CD8-positive, alpha-beta memory T cell (primary cell): ENCODE measurements around the gene FLVCR2. TPM values are rescaled to one million over a fixed set of nuclear protein-coding genes. Genes with fewer than 3 reads are reported as not detected.
A peak's percentile ranks its signal among the peaks of the same experiment; 100 is the strongest.

Source experiments
- CTCF ChIA-PET: fragments of 350-600 bp; sonication (Branson Sonifier 250); formaldehyde crosslinking; loops from one replicate; lab custom pipeline; 2021; ENCODE audit warnings: antibody characterized with exemption; lab: Charles Lee
- POLR2A ChIA-PET: fragments of 350-600 bp; sonication (Branson Sonifier 250); formaldehyde crosslinking; loops from one replicate; lab custom pipeline; 2021; ENCODE audit warnings: antibody characterized with exemption; lab: Charles Lee
- DNase-seq, 5 donors: peaks; one replicate each; pipeline versions ENCODE4 v3.0.0 to v3.0.0-alpha.2; 2020 to 2022; ENCODE audit warnings: mixed read lengths in 1 of 5
- H3K27ac ChIP-seq: one replicate; pipeline ENCODE4 v1.7.0; 2013; ENCODE audit warnings: low read depth, mild to moderate bottlenecking, low read length, moderate library complexity
- H3K27me3 ChIP-seq: 2 replicates; pipeline ENCODE4 v1.7.0; 2013; ENCODE audit warnings: low read length, mild to moderate bottlenecking; ENCODE audit not compliant: insufficient read depth, poor library complexity, severe bottlenecking
- H3K36me3 ChIP-seq: 2 replicates; pipeline ENCODE4 v1.7.0; 2013; ENCODE audit warnings: mild to moderate bottlenecking, low read length, moderate library complexity; ENCODE audit not compliant: insufficient read depth
- H3K4me1 ChIP-seq: 2 replicates; pipeline ENCODE4 v1.7.0; 2013; ENCODE audit warnings: mild to moderate bottlenecking, low read length, moderate library complexity; ENCODE audit not compliant: insufficient read depth
- H3K4me3 ChIP-seq: 2 replicates; pipeline ENCODE4 v1.7.0; 2013; ENCODE audit warnings: mild to moderate bottlenecking, low read length
- H3K9me3 ChIP-seq: 2 replicates; pipeline ENCODE4 v1.7.0; 2013; ENCODE audit warnings: mild to moderate bottlenecking, low read length
- H3K27ac Mint-ChIP-seq, 8 donors: one replicate each; pipeline ENCODE4 v1.8.0; 2020 to 2021; ENCODE audit warnings: mixed read lengths in 8 of 8, mild to moderate bottlenecking in 6 of 8, inconsistent platforms in 3 of 8, moderate library complexity in 3 of 8
- H3K27me3 Mint-ChIP-seq, 2 donors: one replicate each; pipeline ENCODE4 v1.8.0; 2020 to 2021; ENCODE audit warnings: mixed read lengths in 2 of 2, mild to moderate bottlenecking in 1 of 2, moderate library complexity in 1 of 2
- H3K36me3 Mint-ChIP-seq, 3 donors: one replicate each; pipeline ENCODE4 v1.8.0; 2020 to 2021; ENCODE audit warnings: mixed read lengths in 3 of 3, inconsistent platforms in 1 of 3, mild to moderate bottlenecking in 1 of 3
- H3K4me1 Mint-ChIP-seq, 3 donors: one replicate each; pipeline ENCODE4 v1.8.0; 2020 to 2021; ENCODE audit warnings: mixed read lengths in 3 of 3, inconsistent platforms in 1 of 3, mild to moderate bottlenecking in 1 of 3
- H3K4me3 Mint-ChIP-seq, 7 donors: one replicate each; pipeline ENCODE4 v1.8.0; 2020 to 2021; ENCODE audit warnings: mixed read lengths in 7 of 7, mild to moderate bottlenecking in 6 of 7, moderate library complexity in 4 of 7, inconsistent platforms in 2 of 7
- H3K9me3 Mint-ChIP-seq, 5 donors: one replicate each; pipeline ENCODE4 v1.8.0; 2020 to 2022; ENCODE audit warnings: mixed read lengths in 5 of 5, mild to moderate bottlenecking in 3 of 5, moderate library complexity in 2 of 5, inconsistent platforms in 1 of 5
- polyA plus RNA-seq: library from polyadenylated mRNA; unstranded; fragments of 300-500 nt; fragmentation: Illumina TruSeq; gene quantifications from one replicate; pipeline ENCODE4 v1.2.3, GENCODE V29; 2021
- total RNA-seq, 2 experiments: library from RNA; stranded (reverse); gene quantifications; one replicate each; pipeline ENCODE4 v1.2.3, GENCODE V29; 2021

Gene FLVCR2
- total and polyA plus RNA-seq, 3 experiments from 2014 or later = 0.60 to 2.6 (median 2.6) TPM

GRCh38 chr14:75660238-75660629 is 81.8 kb downstream of the FLVCR2 start:
- H3K4me3 ChIP-seq = peak overlapping the region; percentile 89
- peaks cover 22 to 53% (median 41%) of the 10 kb centered on the region in 3 donors for H3K4me1 Mint-ChIP-seq
- POLR2A ChIA-PET = interaction anchor here (0.6 to 0.8 kb wide), 3 partner anchors 94 to 553 kb away, joined by 3 to 10 read pairs (median 5); no protein-coding TSS in a partner anchor

GRCh38 chr14:75660630-75661498 is 82.4 kb downstream of the FLVCR2 start, which contains the start of the genes ERG28 and TTLL5:
Gene ERG28, minus strand, starts transcription at chr14:75660876. Its CDS starts 3,374 bp downstream, at chr14:75657502.
Gene TTLL5, plus strand, starts transcription at chr14:75661246. Its CDS starts 1,904 bp downstream, at chr14:75663150.
- peaks cover 0 to 4% of the 10 kb centered on the region in 2 donors for H3K27me3 Mint-ChIP-seq
- H3K36me3 Mint-ChIP-seq = peaks cover 0 to 49% (median 6%) of the 10 kb centered on the region in 3 donors
- POLR2A ChIA-PET = interaction anchor here (0.6 to 1.4 kb wide), 7 partner anchors 94 to 898 kb away, joined by 3 to 10 read pairs (median 3); partner anchors contain the start of genes TGFB3 and YLPM1
- no peaks in the 10 kb centered on the region for H3K9me3 Mint-ChIP-seq
- peak; percentile 92 to 97 (median 96) for DNase-seq
- Histone ChIP-seq H3K27me3 (no peaks in the 10 kb centered on the region), H3K27ac (peak within 1 kb of the TSS; percentile 97), H3K36me3 (no peaks in the 10 kb centered on the region), H3K4me3 (peak within 1 kb of the TSS; percentile 89), H3K9me3 (no peaks in the 10 kb centered on the region), H3K4me1 (no peaks in the 10 kb centered on the region)
- H3K4me1 Mint-ChIP-seq = peaks cover 22 to 53% (median 41%) of the 10 kb centered on the region in 3 donors
- peak within 1 kb of the TSS; percentile 89 to 98 (median 95) for H3K4me3 Mint-ChIP-seq
- peak within 1 kb of the TSS; percentile 89 to 100 (median 96) for H3K27ac Mint-ChIP-seq
- CTCF ChIA-PET = interaction anchor here (0.6 to 12.0 kb wide), 3 partner anchors 26 to 321 kb away, joined by 3 to 178 read pairs (median 4); partner anchors contain the start of genes FLVCR2 and TGFB3

More at GRCh38 chr14:75660238-75660629, 81.8 kb downstream of the FLVCR2 start:
- peak overlapping the region; percentile 97 for H3K27ac ChIP-seq
- peak in 1 of 5 donors; percentile 2 for DNase-seq
- Mint-ChIP-seq H3K36me3 (peaks cover 0 to 53% (median 6%) of the 10 kb centered on the region in 3 donors), H3K27me3 (peaks cover 0 to 4% of the 10 kb centered on the region in 2 donors), H3K4me3 (peak overlapping the region; percentile 89 to 98 (median 95)), H3K9me3 (no peaks in the 10 kb centered on the region), H3K27ac (peak overlapping the region; percentile 89 to 100 (median 96))
- H3K36me3 ChIP-seq = no peaks in the 10 kb centered on the region
- no peaks in the 10 kb centered on the region for H3K4me1 ChIP-seq
- no peaks in the 10 kb centered on the region for H3K9me3 ChIP-seq
- CTCF ChIA-PET = interaction anchor here (1.4 to 12.0 kb wide), 2 partner anchors 25 to 83 kb away, joined by 4 to 178 read pairs; partner anchors contain the start of gene FLVCR2
- H3K27me3 ChIP-seq = no peaks in the 10 kb centered on the region

GRCh38 chr14:75661499-75661814 is 83.0 kb downstream of the FLVCR2 start:
- Histone ChIP-seq H3K27me3 (no peaks in the 10 kb centered on the region), H3K36me3 (no peaks in the 10 kb centered on the region), H3K9me3 (no peaks in the 10 kb centered on the region), H3K27ac (peak overlapping the region; percentile 97), H3K4me3 (peak overlapping the region; percentile 89), H3K4me1 (no peaks in the 10 kb centered on the region)
- H3K36me3 Mint-ChIP-seq = peaks cover 0 to 49% (median 8%) of the 10 kb centered on the region in 3 donors
- DNase-seq = no peak
- peaks cover 22 to 53% (median 41%) of the 10 kb centered on the region in 3 donors for H3K4me1 Mint-ChIP-seq
- peak overlapping the region; percentile 89 to 98 (median 95) for H3K4me3 Mint-ChIP-seq
- ChIA-PET POLR2A (interaction anchor here (0.6 to 1.4 kb wide), 3 partner anchors 146 to 898 kb away, joined by 3 to 8 read pairs (median 3); partner anchors contain the start of genes TGFB3 and YLPM1), CTCF (interaction anchor here (0.6 to 12.0 kb wide), 2 partner anchors 85 to 321 kb away, joined by 3 to 178 read pairs; partner anchors contain the start of genes FLVCR2 and TGFB3)
- H3K27ac Mint-ChIP-seq = peak overlapping the region; percentile 89 to 100 (median 96)
- H3K9me3 Mint-ChIP-seq = no peaks in the 10 kb centered on the region
- peaks cover 0 to 4% of the 10 kb centered on the region in 2 donors for H3K27me3 Mint-ChIP-seq

GRCh38 chr14:75662966-75663365 is 84.5 kb downstream of the FLVCR2 start:
- H3K4me3 ChIP-seq = no peak overlapping the region
- no peak for DNase-seq
- Mint-ChIP-seq H3K9me3 (no peaks in the 10 kb centered on the region), H3K4me3 (peak overlapping the region; percentile 35 to 98 (median 66)), H3K27ac (peak overlapping the region in 4 of 8 donors; percentile 5 to 87 (median 70)), H3K27me3 (peaks cover 0 to 4% of the 10 kb centered on the region in 2 donors), H3K4me1 (peaks cover 18 to 45% (median 41%) of the 10 kb centered on the region in 3 donors), H3K36me3 (peaks cover 0 to 44% (median 7%) of the 10 kb centered on the region in 3 donors)
- no peaks in the 10 kb centered on the region for H3K27me3 ChIP-seq
- H3K36me3 ChIP-seq = no peaks in the 10 kb centered on the region
- no peak overlapping the region for H3K27ac ChIP-seq
- CTCF ChIA-PET = interaction anchor here (1.1 to 1.5 kb wide), 2 partner anchors 9 to 85 kb away, joined by 5 to 8 read pairs; no protein-coding TSS in a partner anchor
- POLR2A ChIA-PET = no interaction called here
- H3K4me1 ChIP-seq = no peaks in the 10 kb centered on the region
- H3K9me3 ChIP-seq = no peaks in the 10 kb centered on the region

GRCh38 chr14:75667099-75667765 is 88.8 kb downstream of the FLVCR2 start:
- no peaks in the 10 kb centered on the region for H3K9me3 Mint-ChIP-seq
- H3K4me1 Mint-ChIP-seq = peaks cover 0 to 9% (median 9%) of the 10 kb centered on the region in 3 donors
- H3K4me3 Mint-ChIP-seq = no peak overlapping the region
- H3K4me1 ChIP-seq = no peaks in the 10 kb centered on the region
- no peak overlapping the region for H3K27ac Mint-ChIP-seq
- H3K4me3 ChIP-seq = no peak overlapping the region
- no peaks in the 10 kb centered on the region for H3K27me3 ChIP-seq
- ChIA-PET CTCF (interaction anchor here (1.3 to 1.6 kb wide), 2 partner anchors 90 to 152 kb away, joined by 3 read pairs; no protein-coding TSS in a partner anchor), POLR2A (no interaction called here)
- H3K36me3 ChIP-seq = no peaks in the 10 kb centered on the region
- no peak for DNase-seq
- no peaks in the 10 kb centered on the region for H3K9me3 ChIP-seq
- H3K36me3 Mint-ChIP-seq = peaks cover 8 to 59% (median 27%) of the 10 kb centered on the region in 3 donors
- no peak overlapping the region for H3K27ac ChIP-seq
- no peaks in the 10 kb centered on the region for H3K27me3 Mint-ChIP-seq

GRCh38 chr14:75672605-75673192 is 94.3 kb downstream of the FLVCR2 start:
- H3K4me3 ChIP-seq = no peak overlapping the region
- DNase-seq = no peak
- H3K27ac ChIP-seq = no peak overlapping the region
- no peaks in the 10 kb centered on the region for H3K36me3 ChIP-seq
- ChIA-PET POLR2A (interaction anchor here (0.6 kb wide), 1 partner anchor 550 kb away, joined by 4 read pairs; no protein-coding TSS in a partner anchor), CTCF (no interaction called here)
- H3K27me3 Mint-ChIP-seq = no peaks in the 10 kb centered on the region
- H3K9me3 ChIP-seq = no peaks in the 10 kb centered on the region
- no peak overlapping the region for H3K4me3 Mint-ChIP-seq
- no peaks in the 10 kb centered on the region for H3K27me3 ChIP-seq
- peaks cover 0 to 2% (median 0%) of the 10 kb centered on the region in 5 donors for H3K9me3 Mint-ChIP-seq
- peaks cover 0 to 6% (median 0%) of the 10 kb centered on the region in 3 donors for H3K4me1 Mint-ChIP-seq
- peaks cover 21 to 54% (median 35%) of the 10 kb centered on the region in 3 donors for H3K36me3 Mint-ChIP-seq
- no peaks in the 10 kb centered on the region for H3K4me1 ChIP-seq
- no peak overlapping the region for H3K27ac Mint-ChIP-seq
